A549 (cell line): ENCODE data around the gene SAPCD2. TPM values are rescaled to one million over a fixed set of nuclear protein-coding genes. Genes with fewer than 3 reads are reported as not detected.

ENCODE experiments used
- ATOH8 ChIP-seq: fragments of 250-450 bp; sonication (Bioruptor Pico); IDR thresholded peaks from 2 replicates; pipeline ENCODE4 v1.5.0; 2020; ENCODE audit warnings: low read depth, mild to moderate bottlenecking, moderate library complexity
- BCL3 ChIP-seq: fragments of >200 bp; sonication (Bioruptor Twin); formaldehyde crosslinking; IDR thresholded peaks from 3 replicates; pipeline ENCODE4 v1.6.1; 2016
- CBX2 ChIP-seq: fragments of 200-600 bp; sonication (generic); IDR thresholded peaks from 2 replicates; pipeline ENCODE4 v1.6.1; 2016; ENCODE audit warnings: low read depth, mild to moderate bottlenecking, borderline replicate concordance
- CBX8 ChIP-seq: fragments of 200-600 bp; sonication (generic); IDR thresholded peaks from 2 replicates; pipeline ENCODE4 v1.6.1; 2016
- CEBPB ChIP-seq, 2 experiments: fragments of >200 bp in 1 of 2; sonication (Bioruptor Twin) in 1 of 2; formaldehyde crosslinking in 1 of 2; IDR thresholded peaks; 2 replicates each; pipeline ENCODE4 v1.6.1; 2012 to 2016
- E2F6 ChIP-seq: IDR thresholded peaks from 2 replicates; pipeline ENCODE4 v1.6.1; 2012; ENCODE audit warnings: low read depth, borderline replicate concordance
- EHF ChIP-seq: fragments of 250-450 bp; sonication (Bioruptor Pico); IDR thresholded peaks from 2 replicates; pipeline ENCODE4 v1.5.0; 2020; ENCODE audit warnings: mild to moderate bottlenecking
- EHMT2 ChIP-seq: fragments of 200-600 bp; sonication (generic); IDR thresholded peaks from 2 replicates; pipeline ENCODE4 v1.6.1; 2016; ENCODE audit warnings: antibody characterized with exemption, low read depth, mild to moderate bottlenecking, moderate library complexity
- EP300 ChIP-seq, 2 experiments: fragments of >200 bp; sonication (Bioruptor Twin); formaldehyde crosslinking; IDR thresholded peaks; 2 replicates in 1 of 2; 3 replicates in 1 of 2; pipeline ENCODE4 v1.6.1; 2016 to 2017
- FOSL2 ChIP-seq, 2 experiments: fragments of 450-650 bp in 1 of 2; fragments of >200 bp in 1 of 2; sonication (Bioruptor Twin) in 1 of 2; formaldehyde crosslinking; IDR thresholded peaks; 2 replicates each; pipeline versions ENCODE4 v1.5.0 to v1.6.1; 2016 to 2020; ENCODE audit warnings: mild to moderate bottlenecking in 1 of 2, moderate library complexity in 1 of 2
- HDAC2 ChIP-seq: fragments of 200-600 bp; sonication (generic); IDR thresholded peaks from 2 replicates; pipeline ENCODE4 v1.6.1; 2016
- HEYL ChIP-seq: fragments of 250-450 bp; sonication (Bioruptor Pico); IDR thresholded peaks from 2 replicates; pipeline ENCODE4 v1.8.0; 2021; ENCODE audit warnings: mild to moderate bottlenecking, moderate library complexity
- HMGXB4 ChIP-seq: fragments of 250-450 bp; sonication (Bioruptor Pico); IDR thresholded peaks from 2 replicates; pipeline ENCODE4 v1.5.0; 2021; ENCODE audit warnings: mild to moderate bottlenecking, moderate library complexity, borderline replicate concordance
- HOXA7 ChIP-seq: fragments of 250-450 bp; sonication (Bioruptor Pico); IDR thresholded peaks from 2 replicates; pipeline ENCODE4 v1.5.0; 2020; ENCODE audit warnings: mild to moderate bottlenecking, moderate library complexity
- HOXB13 ChIP-seq: fragments of 250-450 bp; sonication (Bioruptor Pico); IDR thresholded peaks from 2 replicates; pipeline ENCODE4 v1.5.0; 2020; ENCODE audit warnings: low read depth, mild to moderate bottlenecking, moderate library complexity
- KDM5A ChIP-seq: fragments of 200-600 bp; sonication (generic); IDR thresholded peaks from 2 replicates; pipeline ENCODE4 v1.6.1; 2016; ENCODE audit warnings: antibody characterized with exemption, mild to moderate bottlenecking
- MAX ChIP-seq: IDR thresholded peaks from 2 replicates; pipeline ENCODE4 v1.6.1; 2012
- MAZ ChIP-seq: fragments of 150-350 bp; IDR thresholded peaks from 2 replicates; pipeline ENCODE4 v1.6.1; 2014; ENCODE audit warnings: antibody characterized with exemption, low read depth, low read length, borderline replicate concordance
- MYC ChIP-seq: IDR thresholded peaks from 2 replicates; pipeline ENCODE4 v1.6.1; 2012; ENCODE audit warnings: mild to moderate bottlenecking, inconsistent platforms, low read length, improper control_type of control experiment, borderline replicate concordance
- NR3C1 ChIP-seq: fragments of >200 bp; sonication (Bioruptor Twin); formaldehyde crosslinking; IDR thresholded peaks from 3 replicates; pipeline ENCODE4 v1.6.1; 2017
- PBX3 ChIP-seq: IDR thresholded peaks from 2 replicates; pipeline ENCODE4 v1.6.1; 2012
- PHF8 ChIP-seq: fragments of 200-600 bp; sonication (generic); IDR thresholded peaks from 2 replicates; pipeline ENCODE4 v1.6.1; 2016; ENCODE audit warnings: low read depth, mild to moderate bottlenecking, antibody characterized with exemption, moderate library complexity, borderline replicate concordance
- POLR2A ChIP-seq: IDR thresholded peaks from 2 replicates; pipeline ENCODE4 v1.6.1; 2012; ENCODE audit warnings: mild to moderate bottlenecking, low read length
- POLR2AphosphoS2 ChIP-seq: conservative IDR thresholded peaks from 2 replicates; pipeline ENCODE4 v1.6.1; 2012; ENCODE audit warnings: low read length, improper control_type of control experiment, inconsistent platforms
- RAD21 ChIP-seq, 2 experiments: fragments of >200 bp in 1 of 2; sonication (Bioruptor Twin) in 1 of 2; formaldehyde crosslinking in 1 of 2; IDR thresholded peaks in 1 of 2; conservative IDR thresholded peaks in 1 of 2; 2 replicates in 1 of 2; 3 replicates in 1 of 2; pipeline ENCODE4 v1.6.1; 2012 to 2018; ENCODE audit warnings: inconsistent platforms in 1 of 2
- RCOR1 ChIP-seq: fragments of 150-350 bp; IDR thresholded peaks from 2 replicates; pipeline ENCODE4 v1.6.1; 2014; ENCODE audit warnings: antibody characterized with exemption, low read length, low read depth
- REST ChIP-seq: fragments of 200-600 bp; sonication (generic); IDR thresholded peaks from 2 replicates; pipeline ENCODE4 v1.6.1; 2016; ENCODE audit warnings: antibody characterized with exemption, mild to moderate bottlenecking, moderate library complexity
- RFX5 ChIP-seq: fragments of 450-650 bp; IDR thresholded peaks from 2 replicates; pipeline ENCODE4 v1.7.1; 2014; ENCODE audit warnings: antibody characterized with exemption, mild to moderate bottlenecking, moderate library complexity
- RNF2 ChIP-seq: fragments of 200-600 bp; sonication (generic); IDR thresholded peaks from 2 replicates; pipeline ENCODE4 v1.6.1; 2016; ENCODE audit warnings: low read depth, mild to moderate bottlenecking, antibody characterized with exemption, moderate library complexity, borderline replicate concordance
- SMC3 ChIP-seq: fragments of >200 bp; sonication (Bioruptor Twin); formaldehyde crosslinking; IDR thresholded peaks from 3 replicates; pipeline ENCODE4 v1.6.1; 2018; ENCODE audit warnings: inconsistent platforms
- SREBF2 ChIP-seq: fragments of 450-650 bp; IDR thresholded peaks from 2 replicates; pipeline ENCODE4 v1.6.1; 2014; ENCODE audit warnings: mild to moderate bottlenecking, moderate library complexity
- TFCP2L1 ChIP-seq: fragments of 250-450 bp; sonication (Bioruptor Pico); IDR thresholded peaks from 2 replicates; pipeline ENCODE4 v1.5.0; 2021; ENCODE audit warnings: mild to moderate bottlenecking
- ZC3H11A ChIP-seq: fragments of 450-650 bp; IDR thresholded peaks from 2 replicates; pipeline ENCODE4 v1.6.1; 2014; ENCODE audit warnings: antibody characterized with exemption, mild to moderate bottlenecking
- ZFP36 ChIP-seq: fragments of 450-650 bp; IDR thresholded peaks from 2 replicates; pipeline ENCODE4 v1.6.1; 2014; ENCODE audit warnings: borderline replicate concordance; ENCODE audit not compliant: partially characterized antibody
- polyA plus RNA-seq, 4 experiments: library from polyadenylated mRNA; depleted of rRNA in 3 of 4; stranded (reverse); fragments of >200 nt; fragmentation: RNase III in 1 of 4; extraction: RNeasy Plus Mini Kit Qiagen cat#74134 plus additional on column Dnase treatment in 1 of 4; gene quantifications; 2 replicates in 3 of 4; 3 replicates in 1 of 4; pipeline ENCODE4 v1.2.3, GENCODE V29; 2011 to 2017

The SAPCD2 gene
- polyA plus RNA-seq, 2 of the 4 experiments (the other 2 are of a cell fraction) = 6.9 to 14.6 TPM

GRCh38 chr9:137064027-137064879 is 6.1 kb downstream of the SAPCD2 start (continued):
- TF ChIP-seq MAX = peak; percentile 55; the same call in 1 of the 2 replicates
- no peak for TF ChIP-seq RNF2
- TF ChIP-seq PBX3 = no peak
- TF ChIP-seq FOSL2 (IDR thresholded peaks at IDR 0.05) = no peak
- no peak for TF ChIP-seq FOSL2 (CRISPR knock-in tag; IDR thresholded peaks at IDR 0.05)
- no peak for TF ChIP-seq EP300 (IDR thresholded peaks at IDR 0.05)
- TF ChIP-seq ATOH8 (CRISPR knock-in tag) = no peak
- peak; percentile 81 for TF ChIP-seq E2F6
- peak; percentile 91 for TF ChIP-seq SMC3
- no peak for TF ChIP-seq CBX8
- TF ChIP-seq HOXA7 = no peak
- TF ChIP-seq KDM5A = no peak
- no peak for TF ChIP-seq POLR2A
- no peak for TF ChIP-seq SREBF2
- no peak for TF ChIP-seq HOXB13 (CRISPR knock-in tag)
- no peak for TF ChIP-seq NR3C1
- TF ChIP-seq HMGXB4 = no peak
- no peak for TF ChIP-seq BCL3
- TF ChIP-seq MAZ = no peak
- no peak for TF ChIP-seq EHF (CRISPR knock-in tag)
- TF ChIP-seq MYC = no peak
- peak; percentile 60 to 65 for TF ChIP-seq RAD21 (conservative IDR thresholded peaks at IDR 0.05 in 1 of 2, IDR thresholded peaks at IDR 0.05 in 1 of 2)
- TF ChIP-seq REST = no peak
- no peak for TF ChIP-seq CBX2
- TF ChIP-seq RFX5 = no peak
- TF ChIP-seq EHMT2 = no peak
- no peak for TF ChIP-seq HDAC2
- TF ChIP-seq CEBPB (IDR thresholded peaks at IDR 0.05) = no peak
- TF ChIP-seq ZFP36 = no peak
- no peak for TF ChIP-seq PHF8
- TF ChIP-seq ZC3H11A = no peak
- TF ChIP-seq POLR2AphosphoS2 = no peak
- TF ChIP-seq TFCP2L1 (CRISPR knock-in tag) = no peak
- no peak for TF ChIP-seq HEYL (CRISPR knock-in tag)
- TF ChIP-seq RCOR1 = no peak
